ENCODE data around the gene SEC22C.

The SEC22C gene

DNA sequence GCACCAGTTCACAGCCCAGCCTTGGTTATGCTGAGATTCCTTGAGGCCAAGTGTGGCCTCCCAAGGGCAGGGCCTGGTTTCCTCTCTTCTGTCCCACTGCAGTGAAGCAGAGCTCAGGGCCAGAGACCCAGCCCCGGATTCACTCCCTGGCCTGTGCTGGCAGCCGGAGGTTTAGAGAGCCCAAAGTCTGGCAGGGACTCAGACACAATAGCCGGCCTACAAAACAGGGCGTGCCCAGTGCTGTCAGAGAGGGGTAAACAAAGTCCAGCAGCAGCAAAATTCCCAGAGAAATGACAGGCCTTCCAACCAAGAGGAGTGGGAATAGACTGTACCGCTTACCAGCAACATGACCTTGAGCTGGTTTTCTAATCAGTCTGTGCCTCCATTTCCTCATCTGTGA lies 65.3 kb downstream of the SEC22C start:
- DNase-seq (ENCODE audit: low read depth): no peak
- TF ChIP-seq, protein P1, sequence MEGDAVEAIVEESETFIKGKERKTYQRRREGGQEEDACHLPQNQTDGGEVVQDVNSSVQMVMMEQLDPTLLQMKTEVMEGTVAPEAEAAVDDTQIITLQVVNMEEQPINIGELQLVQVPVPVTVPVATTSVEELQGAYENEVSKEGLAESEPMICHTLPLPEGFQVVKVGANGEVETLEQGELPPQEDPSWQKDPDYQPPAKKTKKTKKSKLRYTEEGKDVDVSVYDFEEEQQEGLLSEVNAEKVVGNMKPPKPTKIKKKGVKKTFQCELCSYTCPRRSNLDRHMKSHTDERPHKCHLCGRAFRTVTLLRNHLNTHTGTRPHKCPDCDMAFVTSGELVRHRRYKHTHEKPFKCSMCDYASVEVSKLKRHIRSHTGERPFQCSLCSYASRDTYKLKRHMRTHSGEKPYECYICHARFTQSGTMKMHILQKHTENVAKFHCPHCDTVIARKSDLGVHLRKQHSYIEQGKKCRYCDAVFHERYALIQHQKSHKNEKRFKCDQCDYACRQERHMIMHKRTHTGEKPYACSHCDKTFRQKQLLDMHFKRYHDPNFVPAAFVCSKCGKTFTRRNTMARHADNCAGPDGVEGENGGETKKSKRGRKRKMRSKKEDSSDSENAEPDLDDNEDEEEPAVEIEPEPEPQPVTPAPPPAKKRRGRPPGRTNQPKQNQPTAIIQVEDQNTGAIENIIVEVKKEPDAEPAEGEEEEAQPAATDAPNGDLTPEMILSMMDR (IDR thresholded peaks at IDR 0.05; ENCODE audit: low read depth, low read length): no peak
- TF ChIP-seq MYC (IDR thresholded peaks at IDR 0.05; ENCODE audit: low read depth, low read length): no peak
- no peak for TF ChIP-seq MAX (IDR thresholded peaks at IDR 0.05; ENCODE audit: low read depth, low read length)
- no peak overlapping the region for H3K4me3 ChIP-seq (ENCODE audit: low read depth, low read length)

GRCh38 chr3:42515976-42516375 lies 65.8 kb downstream of the SEC22C start:
- no peak for DNase-seq (ENCODE audit: low read depth)
- TF ChIP-seq, protein P1 (IDR thresholded peaks at IDR 0.05; ENCODE audit: low read depth, low read length): no peak
- TF ChIP-seq POLR2A (IDR thresholded peaks at IDR 0.05; ENCODE audit: extremely low read depth, insufficient read length) (no peak), MAX (IDR thresholded peaks at IDR 0.05; ENCODE audit: low read depth, low read length) (no peak), MYC (IDR thresholded peaks at IDR 0.05; ENCODE audit: low read depth, low read length) (no peak)
- no peak overlapping the region for H3K4me3 ChIP-seq (ENCODE audit: low read depth, low read length)

DNA sequence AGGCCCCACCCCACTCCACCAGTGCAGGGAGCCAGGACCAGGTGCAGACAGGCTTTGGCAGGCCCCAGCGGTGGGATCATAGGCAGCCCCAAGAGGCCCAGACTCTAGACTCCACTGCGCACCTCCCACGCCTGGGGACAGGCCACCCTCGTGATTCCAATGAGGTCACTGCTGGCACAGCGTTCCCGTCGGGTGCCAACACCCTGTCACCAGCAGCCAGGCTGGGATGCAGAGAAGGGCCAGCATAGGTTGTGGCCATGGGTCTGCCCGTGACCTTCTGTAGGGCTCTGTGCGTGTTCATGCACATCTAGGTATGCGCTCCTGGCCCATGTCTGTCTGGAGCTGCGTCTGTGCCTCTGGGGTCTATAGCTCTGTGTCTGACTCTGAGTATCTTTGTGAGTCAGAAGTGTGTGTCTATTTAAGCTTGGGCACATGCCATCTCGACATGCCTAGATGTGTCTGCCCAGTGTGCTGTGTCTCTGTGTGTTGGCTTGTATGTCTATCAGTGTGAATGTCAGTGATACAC lies 66.3 kb downstream of the SEC22C start:
- no peak for DNase-seq (ENCODE audit: low read depth)
- no peak overlapping the region for H3K4me3 ChIP-seq (ENCODE audit: low read depth, low read length)
- no peak for TF ChIP-seq MAX (IDR thresholded peaks at IDR 0.05; ENCODE audit: low read depth, low read length)
- no peak for TF ChIP-seq POLR2A (IDR thresholded peaks at IDR 0.05; ENCODE audit: extremely low read depth, insufficient read length)
- no peak for TF ChIP-seq MYC (IDR thresholded peaks at IDR 0.05; ENCODE audit: low read depth, low read length)
- TF ChIP-seq, protein P1 (IDR thresholded peaks at IDR 0.05; ENCODE audit: low read depth, low read length): no peak

GRCh38 chr3:42514876-42515275 lies 66.9 kb downstream of the SEC22C start:
- no peak for TF ChIP-seq MYC (IDR thresholded peaks at IDR 0.05; ENCODE audit: low read depth, low read length)
- no peak for TF ChIP-seq POLR2A (IDR thresholded peaks at IDR 0.05; ENCODE audit: extremely low read depth, insufficient read length)
- TF ChIP-seq MAX (IDR thresholded peaks at IDR 0.05; ENCODE audit: low read depth, low read length): no peak
- TF ChIP-seq, protein P1 (IDR thresholded peaks at IDR 0.05; ENCODE audit: low read depth, low read length): no peak
- no peak for DNase-seq (ENCODE audit: low read depth)
- no peak overlapping the region for H3K4me3 ChIP-seq (ENCODE audit: low read depth, low read length)

DNA sequence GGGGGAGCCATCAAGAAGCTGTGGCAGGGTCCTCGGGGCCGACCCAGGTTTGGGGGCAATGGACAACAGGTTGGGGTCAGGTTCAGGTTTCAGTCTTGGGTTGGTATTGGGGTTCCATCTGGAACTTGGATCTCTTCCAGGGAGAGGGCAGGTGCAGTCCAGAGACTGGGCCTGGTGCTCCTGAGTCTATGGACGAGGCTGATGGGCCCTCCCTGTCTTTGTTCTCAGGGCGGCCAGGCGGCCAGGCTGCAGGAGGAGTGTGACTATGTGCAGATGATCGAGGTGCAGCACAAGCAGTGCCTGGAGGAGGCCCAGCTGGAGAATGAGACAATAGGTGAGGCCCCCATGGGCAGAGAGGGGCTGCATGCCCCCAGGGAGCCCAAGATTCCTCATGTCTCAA lies 68.2 kb downstream of the SEC22C start:
- TF ChIP-seq POLR2A (IDR thresholded peaks at IDR 0.05; ENCODE audit: extremely low read depth, insufficient read length): no peak
- TF ChIP-seq, protein P1 (IDR thresholded peaks at IDR 0.05; ENCODE audit: low read depth, low read length): no peak
- TF ChIP-seq MAX (IDR thresholded peaks at IDR 0.05; ENCODE audit: low read depth, low read length): no peak
- TF ChIP-seq MYC (IDR thresholded peaks at IDR 0.05; ENCODE audit: low read depth, low read length): no peak
- H3K4me3 ChIP-seq (ENCODE audit: low read depth, low read length): no peak overlapping the region
- no peak for DNase-seq (ENCODE audit: low read depth)

- H3K4me3 ChIP-seq (ENCODE audit: low read depth, low read length): no peak overlapping the region
- no peak for DNase-seq (ENCODE audit: low read depth)
- no peak for TF ChIP-seq MAX (IDR thresholded peaks at IDR 0.05; ENCODE audit: low read depth, low read length)
- TF ChIP-seq, protein P1 (IDR thresholded peaks at IDR 0.05; ENCODE audit: low read depth, low read length): no peak
- no peak for TF ChIP-seq POLR2A (IDR thresholded peaks at IDR 0.05; ENCODE audit: extremely low read depth, insufficient read length)
These were observed 68.6 kb downstream of the SEC22C start for GRCh38 chr3:42513121-42513520.
